ENCODE results near the gene SFMBT1. TPM values are rescaled to one million over a fixed set of nuclear protein-coding genes. Genes with fewer than 3 reads are reported as not detected.

The SFMBT1 gene
- total and polyA plus RNA-seq, 8 donors: 8.0 to 12.9 (median 9.4) TPM

- H3K9me3 ChIP-seq: no peaks in the 10 kb centered on the region
- no peak for ATAC-seq
- H3K27me3 ChIP-seq: no peaks in the 10 kb centered on the region
- no peak overlapping the region for H3K27ac ChIP-seq
- TF ChIP-seq, protein P1, sequence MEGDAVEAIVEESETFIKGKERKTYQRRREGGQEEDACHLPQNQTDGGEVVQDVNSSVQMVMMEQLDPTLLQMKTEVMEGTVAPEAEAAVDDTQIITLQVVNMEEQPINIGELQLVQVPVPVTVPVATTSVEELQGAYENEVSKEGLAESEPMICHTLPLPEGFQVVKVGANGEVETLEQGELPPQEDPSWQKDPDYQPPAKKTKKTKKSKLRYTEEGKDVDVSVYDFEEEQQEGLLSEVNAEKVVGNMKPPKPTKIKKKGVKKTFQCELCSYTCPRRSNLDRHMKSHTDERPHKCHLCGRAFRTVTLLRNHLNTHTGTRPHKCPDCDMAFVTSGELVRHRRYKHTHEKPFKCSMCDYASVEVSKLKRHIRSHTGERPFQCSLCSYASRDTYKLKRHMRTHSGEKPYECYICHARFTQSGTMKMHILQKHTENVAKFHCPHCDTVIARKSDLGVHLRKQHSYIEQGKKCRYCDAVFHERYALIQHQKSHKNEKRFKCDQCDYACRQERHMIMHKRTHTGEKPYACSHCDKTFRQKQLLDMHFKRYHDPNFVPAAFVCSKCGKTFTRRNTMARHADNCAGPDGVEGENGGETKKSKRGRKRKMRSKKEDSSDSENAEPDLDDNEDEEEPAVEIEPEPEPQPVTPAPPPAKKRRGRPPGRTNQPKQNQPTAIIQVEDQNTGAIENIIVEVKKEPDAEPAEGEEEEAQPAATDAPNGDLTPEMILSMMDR (IDR thresholded peaks at IDR 0.05): no peak
- no peak overlapping the region for H3K4me3 ChIP-seq
- peaks cover 0 to 71% of the 10 kb centered on the region in 2 donors for H3K36me3 ChIP-seq
- H3K4me1 ChIP-seq: peaks cover 0 to 3% of the 10 kb centered on the region in 2 donors
- no peak for DNase-seq
- intact Hi-C loops (cut with DNase I): no loop called here
Measured at GRCh38 chr3:53089511-53089910, 43.6 kb upstream of the SFMBT1 start.

- TF ChIP-seq, protein P1 (IDR thresholded peaks at IDR 0.05): no peak
- intact Hi-C loops (cut with DNase I): no loop called here
Measured at GRCh38 chr3:53085476-53085875, 39.6 kb upstream of the SFMBT1 start.

GRCh38 chr3:53084310-53085001, 38.6 kb upstream of the SFMBT1 start:
- no peak overlapping the region for H3K4me3 ChIP-seq
- DNase-seq (no peak), ATAC-seq (no peak)
- H3K27ac ChIP-seq: no peak overlapping the region
- TF ChIP-seq, protein P1 (IDR thresholded peaks at IDR 0.05): no peak
- intact Hi-C loops (cut with DNase I): no loop called here
- H3K36me3 ChIP-seq: peaks cover 0 to 29% of the 10 kb centered on the region in 2 donors
- no peaks in the 10 kb centered on the region for H3K9me3 ChIP-seq
- H3K4me1 ChIP-seq: no peaks in the 10 kb centered on the region
- H3K27me3 ChIP-seq: no peaks in the 10 kb centered on the region

More at GRCh38 chr3:53085476-53085875, 39.6 kb upstream of the SFMBT1 start:
- Histone ChIP-seq H3K9me3 (no peaks in the 10 kb centered on the region), H3K4me1 (no peaks in the 10 kb centered on the region), H3K4me3 (no peak overlapping the region), H3K27me3 (no peaks in the 10 kb centered on the region), H3K27ac (no peak overlapping the region), H3K36me3 (peaks cover 0 to 38% of the 10 kb centered on the region in 2 donors)
- no peak for ATAC-seq
- DNase-seq: no peak

GRCh38 chr3:53083949-53084309, 38.1 kb upstream of the SFMBT1 start:
- no peaks in the 10 kb centered on the region for H3K27me3 ChIP-seq
- H3K36me3 ChIP-seq: peaks cover 0 to 23% of the 10 kb centered on the region in 2 donors
- intact Hi-C loops (cut with DNase I): no loop called here
- TF ChIP-seq, protein P1 (IDR thresholded peaks at IDR 0.05): no peak
- no peaks in the 10 kb centered on the region for H3K4me1 ChIP-seq
- ATAC-seq (no peak), DNase-seq (no peak)
- no peak overlapping the region for H3K27ac ChIP-seq
- H3K4me3 ChIP-seq: no peak overlapping the region
- no peaks in the 10 kb centered on the region for H3K9me3 ChIP-seq

- TF ChIP-seq, protein P1 (IDR thresholded peaks at IDR 0.05): no peak
- no peaks in the 10 kb centered on the region for H3K27me3 ChIP-seq
- peaks cover 0 to 22% of the 10 kb centered on the region in 2 donors for H3K36me3 ChIP-seq
- intact Hi-C loops (cut with DNase I): no loop called here
- ATAC-seq: no peak
- DNase-seq: peak in 1 of 4 donors; percentile 16
- H3K4me3 ChIP-seq: no peak overlapping the region
- no peaks in the 10 kb centered on the region for H3K9me3 ChIP-seq
- no peaks in the 10 kb centered on the region for H3K4me1 ChIP-seq
- no peak overlapping the region for H3K27ac ChIP-seq
Measured at GRCh38 chr3:53083521-53083920, 37.6 kb upstream of the SFMBT1 start.

Measured in left lung (tissue), 10 donors.